HL-60 (cell line): Measurements from ENCODE around the gene SH3PXD2A.

Source experiments
- GABPA ChIP-seq: IDR thresholded peaks from 2 replicates; pipeline ENCODE4 v1.6.1; 2012; ENCODE audit warnings: low read depth
- POLR2AphosphoS5 ChIP-seq: IDR thresholded peaks from 2 replicates; pipeline ENCODE4 v1.6.1; 2012; ENCODE audit warnings: low read depth
- SPI1 ChIP-seq: IDR thresholded peaks from 2 replicates; pipeline ENCODE4 v1.6.1; 2012; ENCODE audit warnings: low read depth, mild to moderate bottlenecking, borderline replicate concordance
- TF ChIP-seq, protein P1 (sequence below): IDR thresholded peaks from one replicate; pipeline ENCODE4 v1.5.1; 2011; ENCODE audit warnings: low read length, control low read depth, inconsistent platforms; ENCODE audit not compliant: insufficient read depth
- TF ChIP-seq, protein P2 (sequence below): IDR thresholded peaks from 2 replicates; pipeline ENCODE4 v1.6.1; 2012; ENCODE audit warnings: low read depth; ENCODE audit not compliant: insufficient replicate concordance

DNA sequence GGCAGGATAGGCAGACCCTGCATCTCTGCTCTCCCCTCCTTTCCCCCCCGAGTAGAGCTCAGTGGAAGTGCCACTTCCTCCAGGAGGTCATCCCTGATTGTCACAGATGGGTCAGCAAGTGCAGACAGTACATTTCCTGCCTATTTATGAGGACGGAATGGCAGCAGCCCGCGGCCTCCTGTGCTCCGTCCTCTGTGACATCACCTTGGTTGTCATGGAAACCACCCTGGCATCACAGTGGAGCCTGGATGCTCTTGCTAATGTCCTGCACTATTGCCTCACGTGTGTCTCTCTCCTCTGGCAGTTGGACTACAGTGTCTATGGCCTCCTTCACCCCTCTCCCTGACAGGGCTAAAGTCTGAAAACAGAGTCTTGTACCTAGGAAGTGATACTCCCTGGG is 148.6 kb downstream of the SH3PXD2A start:
- TF ChIP-seq, protein P1, sequence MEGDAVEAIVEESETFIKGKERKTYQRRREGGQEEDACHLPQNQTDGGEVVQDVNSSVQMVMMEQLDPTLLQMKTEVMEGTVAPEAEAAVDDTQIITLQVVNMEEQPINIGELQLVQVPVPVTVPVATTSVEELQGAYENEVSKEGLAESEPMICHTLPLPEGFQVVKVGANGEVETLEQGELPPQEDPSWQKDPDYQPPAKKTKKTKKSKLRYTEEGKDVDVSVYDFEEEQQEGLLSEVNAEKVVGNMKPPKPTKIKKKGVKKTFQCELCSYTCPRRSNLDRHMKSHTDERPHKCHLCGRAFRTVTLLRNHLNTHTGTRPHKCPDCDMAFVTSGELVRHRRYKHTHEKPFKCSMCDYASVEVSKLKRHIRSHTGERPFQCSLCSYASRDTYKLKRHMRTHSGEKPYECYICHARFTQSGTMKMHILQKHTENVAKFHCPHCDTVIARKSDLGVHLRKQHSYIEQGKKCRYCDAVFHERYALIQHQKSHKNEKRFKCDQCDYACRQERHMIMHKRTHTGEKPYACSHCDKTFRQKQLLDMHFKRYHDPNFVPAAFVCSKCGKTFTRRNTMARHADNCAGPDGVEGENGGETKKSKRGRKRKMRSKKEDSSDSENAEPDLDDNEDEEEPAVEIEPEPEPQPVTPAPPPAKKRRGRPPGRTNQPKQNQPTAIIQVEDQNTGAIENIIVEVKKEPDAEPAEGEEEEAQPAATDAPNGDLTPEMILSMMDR: no peak
- TF ChIP-seq SPI1 (no peak), POLR2AphosphoS5 (no peak), GABPA (no peak)
- TF ChIP-seq, protein P2, sequence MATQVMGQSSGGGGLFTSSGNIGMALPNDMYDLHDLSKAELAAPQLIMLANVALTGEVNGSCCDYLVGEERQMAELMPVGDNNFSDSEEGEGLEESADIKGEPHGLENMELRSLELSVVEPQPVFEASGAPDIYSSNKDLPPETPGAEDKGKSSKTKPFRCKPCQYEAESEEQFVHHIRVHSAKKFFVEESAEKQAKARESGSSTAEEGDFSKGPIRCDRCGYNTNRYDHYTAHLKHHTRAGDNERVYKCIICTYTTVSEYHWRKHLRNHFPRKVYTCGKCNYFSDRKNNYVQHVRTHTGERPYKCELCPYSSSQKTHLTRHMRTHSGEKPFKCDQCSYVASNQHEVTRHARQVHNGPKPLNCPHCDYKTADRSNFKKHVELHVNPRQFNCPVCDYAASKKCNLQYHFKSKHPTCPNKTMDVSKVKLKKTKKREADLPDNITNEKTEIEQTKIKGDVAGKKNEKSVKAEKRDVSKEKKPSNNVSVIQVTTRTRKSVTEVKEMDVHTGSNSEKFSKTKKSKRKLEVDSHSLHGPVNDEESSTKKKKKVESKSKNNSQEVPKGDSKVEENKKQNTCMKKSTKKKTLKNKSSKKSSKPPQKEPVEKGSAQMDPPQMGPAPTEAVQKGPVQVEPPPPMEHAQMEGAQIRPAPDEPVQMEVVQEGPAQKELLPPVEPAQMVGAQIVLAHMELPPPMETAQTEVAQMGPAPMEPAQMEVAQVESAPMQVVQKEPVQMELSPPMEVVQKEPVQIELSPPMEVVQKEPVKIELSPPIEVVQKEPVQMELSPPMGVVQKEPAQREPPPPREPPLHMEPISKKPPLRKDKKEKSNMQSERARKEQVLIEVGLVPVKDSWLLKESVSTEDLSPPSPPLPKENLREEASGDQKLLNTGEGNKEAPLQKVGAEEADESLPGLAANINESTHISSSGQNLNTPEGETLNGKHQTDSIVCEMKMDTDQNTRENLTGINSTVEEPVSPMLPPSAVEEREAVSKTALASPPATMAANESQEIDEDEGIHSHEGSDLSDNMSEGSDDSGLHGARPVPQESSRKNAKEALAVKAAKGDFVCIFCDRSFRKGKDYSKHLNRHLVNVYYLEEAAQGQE: no peak
